WTC11 (cell line): ENCODE measurements around the gene BOK. TPM values are rescaled to one million over a fixed set of nuclear protein-coding genes. Genes with fewer than 3 reads are reported as not detected.

ENCODE experiments used
- ATAC-seq: fragments of 200-7000 bp; cut with Tn5 transposase; 2 replicates; pipeline ENCODE4 v1.10.0; 2021; ENCODE audit warnings: mild to moderate bottlenecking, moderate library complexity
- CTCF ChIA-PET: fragments of 300-600 bp; sonication (Branson Sonifier 250); formaldehyde crosslinking; loops from one replicate; lab custom pipeline; 2021; ENCODE audit warnings: antibody characterized with exemption; lab: Charles Lee
- POLR2A ChIA-PET: fragments of 350-600 bp; sonication (Branson Sonifier 250); formaldehyde crosslinking; loops from one replicate; lab custom pipeline; 2021; ENCODE audit warnings: antibody characterized with exemption; lab: Charles Lee
- DNase-seq: peaks from one replicate; pipeline ENCODE4 v3.0.0; 2021; ENCODE audit warnings: low spot score
- H3K27ac Mint-ChIP-seq: 2 replicates; pipeline ENCODE4 v1.8.0; 2021; ENCODE audit warnings: mixed read lengths
- H3K27me3 Mint-ChIP-seq: 2 replicates; pipeline ENCODE4 v1.8.0; 2021; ENCODE audit warnings: low read depth, mild to moderate bottlenecking, moderate library complexity, mixed read lengths
- H3K36me3 Mint-ChIP-seq: 2 replicates; pipeline ENCODE4 v1.8.0; 2021; ENCODE audit warnings: mixed read lengths
- H3K4me1 Mint-ChIP-seq: 2 replicates; pipeline ENCODE4 v1.8.0; 2022; ENCODE audit warnings: mixed read lengths
- H3K4me3 Mint-ChIP-seq: 2 replicates; pipeline ENCODE4 v1.8.0; 2021; ENCODE audit warnings: mild to moderate bottlenecking, moderate library complexity, mixed read lengths
- H3K9me3 Mint-ChIP-seq: 2 replicates; pipeline ENCODE4 v1.8.0; 2021; ENCODE audit warnings: mixed read lengths
- ETV6 ChIP-seq: sonication (generic); formaldehyde crosslinking; IDR thresholded peaks from 2 replicates; pipeline ENCODE4 v1.8.1; 2022; ENCODE audit warnings: mild to moderate bottlenecking, missing genetic modification reagents
- GABPB1 ChIP-seq: sonication (generic); formaldehyde crosslinking; IDR thresholded peaks from 2 replicates; pipeline ENCODE4 v1.8.1; 2023; ENCODE audit warnings: mild to moderate bottlenecking, missing genetic modification reagents
- HMGA2 ChIP-seq: fragments of 250-450 bp; sonication (Bioruptor Pico); IDR thresholded peaks from 2 replicates; pipeline ENCODE4 v1.4.0; 2021; ENCODE audit warnings: mild to moderate bottlenecking, moderate library complexity
- MYBL2 ChIP-seq: sonication (generic); formaldehyde crosslinking; IDR thresholded peaks from 2 replicates; pipeline ENCODE4 v1.8.1; 2023; ENCODE audit warnings: mild to moderate bottlenecking, moderate library complexity, missing genetic modification reagents
- NR2C2 ChIP-seq: sonication (generic); formaldehyde crosslinking; IDR thresholded peaks from 2 replicates; pipeline ENCODE4 v1.8.0; 2022; ENCODE audit warnings: mild to moderate bottlenecking, missing genetic modification reagents
- OVOL2 ChIP-seq: fragments of 250-450 bp; sonication (Bioruptor Pico); IDR thresholded peaks from 2 replicates; pipeline ENCODE4 v1.9.0; 2021; ENCODE audit warnings: mild to moderate bottlenecking, borderline replicate concordance
- PRRX2 ChIP-seq: fragments of 250-450 bp; sonication (Bioruptor Pico); IDR thresholded peaks from 2 replicates; pipeline ENCODE4 v1.8.0; 2021; ENCODE audit warnings: mild to moderate bottlenecking
- ZNF121 ChIP-seq: sonication (generic); formaldehyde crosslinking; IDR thresholded peaks from 2 replicates; pipeline ENCODE4 v1.8.0; 2023; ENCODE audit warnings: missing genetic modification reagents
- ZNF263 ChIP-seq: sonication (generic); formaldehyde crosslinking; IDR thresholded peaks from 2 replicates; pipeline ENCODE4 v1.8.1; 2022; ENCODE audit warnings: low read depth, mild to moderate bottlenecking, moderate library complexity, missing genetic modification reagents
- total RNA-seq: library from RNA; stranded (reverse); gene quantifications from 3 replicates; pipeline ENCODE4 v1.2.3, GENCODE V29; 2021
- TF ChIP-seq, protein P1 (sequence below): fragments of 250-450 bp; sonication (Bioruptor Pico); IDR thresholded peaks from 2 replicates; pipeline ENCODE4 v1.8.0; 2021; ENCODE audit warnings: mild to moderate bottlenecking
- TF ChIP-seq, protein P2 (sequence below): sonication (generic); formaldehyde crosslinking; IDR thresholded peaks from 2 replicates; pipeline ENCODE4 v1.8.1; 2022; ENCODE audit warnings: mild to moderate bottlenecking, missing genetic modification reagents, moderate library complexity, borderline replicate concordance
- TF ChIP-seq, protein P3 (sequence below): sonication (generic); formaldehyde crosslinking; IDR thresholded peaks from 2 replicates; pipeline ENCODE4 v1.8.1; 2023; ENCODE audit warnings: mild to moderate bottlenecking, missing genetic modification reagents
- TF ChIP-seq, protein P4 (sequence below): sonication (generic); formaldehyde crosslinking; IDR thresholded peaks from 2 replicates; pipeline ENCODE4 v1.8.1; 2022; ENCODE audit warnings: missing genetic modification reagents, borderline replicate concordance
- TF ChIP-seq, protein P5 (sequence below): sonication (generic); formaldehyde crosslinking; IDR thresholded peaks from 2 replicates; pipeline ENCODE4 v1.8.0; 2022; ENCODE audit warnings: missing genetic modification reagents
- TF ChIP-seq, protein P6 (sequence below): fragments of 250-450 bp; sonication (Bioruptor Pico); IDR thresholded peaks from 2 replicates; pipeline ENCODE4 v1.9.0; 2021; ENCODE audit warnings: mild to moderate bottlenecking

Gene BOK
- total RNA-seq, 1 experiment from 2014 or later, result 39.4 TPM

DNA sequence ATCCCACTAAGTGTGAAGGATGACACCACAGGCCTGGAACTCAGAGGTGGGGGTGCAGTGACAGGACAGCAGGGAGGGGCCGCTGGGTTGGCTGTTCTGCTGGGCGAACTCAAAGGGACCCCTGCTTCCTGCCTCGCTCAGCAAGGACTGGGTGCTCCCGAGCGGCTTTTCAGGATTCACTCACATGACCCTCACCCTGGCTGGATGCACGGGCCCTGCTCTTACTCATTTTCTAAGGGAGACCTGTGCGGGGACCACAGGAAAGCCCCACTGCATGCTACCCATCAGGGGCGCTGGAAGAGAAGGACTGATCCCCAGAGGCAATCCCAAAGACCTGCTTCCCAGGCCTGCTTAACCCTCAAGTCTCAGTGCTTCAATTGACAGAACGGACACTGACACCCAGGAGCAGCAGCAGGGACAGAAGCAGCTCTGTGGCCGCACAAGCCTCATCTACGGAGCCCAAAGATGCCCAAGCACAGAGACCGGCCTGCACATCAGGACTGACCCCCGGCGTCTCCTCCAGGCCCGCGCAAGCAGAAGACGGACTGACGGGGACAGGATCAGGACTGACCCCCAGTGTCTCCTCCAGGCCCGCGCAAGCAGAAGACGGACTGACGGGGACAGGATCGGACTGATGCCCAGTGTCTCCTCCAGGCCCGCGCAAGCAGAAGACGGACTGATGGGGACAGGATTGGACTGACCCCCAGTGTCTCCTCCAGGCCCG, 48.8 kb downstream of the BOK start (continued):
- TF ChIP-seq, protein P1, sequence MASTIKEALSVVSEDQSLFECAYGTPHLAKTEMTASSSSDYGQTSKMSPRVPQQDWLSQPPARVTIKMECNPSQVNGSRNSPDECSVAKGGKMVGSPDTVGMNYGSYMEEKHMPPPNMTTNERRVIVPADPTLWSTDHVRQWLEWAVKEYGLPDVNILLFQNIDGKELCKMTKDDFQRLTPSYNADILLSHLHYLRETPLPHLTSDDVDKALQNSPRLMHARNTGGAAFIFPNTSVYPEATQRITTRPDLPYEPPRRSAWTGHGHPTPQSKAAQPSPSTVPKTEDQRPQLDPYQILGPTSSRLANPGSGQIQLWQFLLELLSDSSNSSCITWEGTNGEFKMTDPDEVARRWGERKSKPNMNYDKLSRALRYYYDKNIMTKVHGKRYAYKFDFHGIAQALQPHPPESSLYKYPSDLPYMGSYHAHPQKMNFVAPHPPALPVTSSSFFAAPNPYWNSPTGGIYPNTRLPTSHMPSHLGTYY, result no peak
- TF ChIP-seq, protein P2, sequence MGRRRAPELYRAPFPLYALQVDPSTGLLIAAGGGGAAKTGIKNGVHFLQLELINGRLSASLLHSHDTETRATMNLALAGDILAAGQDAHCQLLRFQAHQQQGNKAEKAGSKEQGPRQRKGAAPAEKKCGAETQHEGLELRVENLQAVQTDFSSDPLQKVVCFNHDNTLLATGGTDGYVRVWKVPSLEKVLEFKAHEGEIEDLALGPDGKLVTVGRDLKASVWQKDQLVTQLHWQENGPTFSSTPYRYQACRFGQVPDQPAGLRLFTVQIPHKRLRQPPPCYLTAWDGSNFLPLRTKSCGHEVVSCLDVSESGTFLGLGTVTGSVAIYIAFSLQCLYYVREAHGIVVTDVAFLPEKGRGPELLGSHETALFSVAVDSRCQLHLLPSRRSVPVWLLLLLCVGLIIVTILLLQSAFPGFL, result no peak

DNA sequence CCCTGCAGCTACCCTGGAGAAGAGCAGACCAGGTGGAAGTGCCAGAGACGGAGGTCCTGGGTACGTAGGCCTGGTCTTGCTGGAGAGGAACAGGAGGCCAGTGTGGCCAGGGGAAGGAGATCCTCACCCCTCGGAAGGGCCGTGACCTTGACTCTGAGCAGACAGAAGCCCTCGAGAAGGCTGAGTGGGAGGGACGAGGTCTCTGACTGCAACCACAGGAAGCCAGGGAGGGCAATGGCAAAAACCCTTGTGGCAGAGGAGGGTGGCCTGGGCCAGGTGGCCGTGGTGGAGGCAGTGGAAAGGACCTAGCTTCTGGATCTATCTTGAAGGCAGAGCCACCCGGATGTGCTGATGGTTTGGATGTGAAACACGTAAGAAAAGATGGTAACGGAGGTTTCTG, 50.3 kb downstream of the BOK start:
- Mint-ChIP-seq H3K27ac (peak overlapping the region; percentile 84; the same call in 1 of the 2 replicates), H3K4me3 (peak overlapping the region; percentile 66), H3K9me3 (no peaks in the 10 kb centered on the region), H3K36me3 (peaks cover 9% of the 10 kb centered on the region; the same call in 1 of the 2 replicates), H3K4me1 (peaks cover 9% of the 10 kb centered on the region), H3K27me3 (no peaks in the 10 kb centered on the region)
- POLR2A ChIA-PET, result no interaction called here
- ATAC-seq (no peak), DNase-seq (no peak)
- CTCF ChIA-PET, result interaction anchor here (1.9 to 2.1 kb wide), 2 partner anchors 11 to 14 kb away, joined by 8 to 11 read pairs; no protein-coding TSS in a partner anchor
- TF ChIP-seq MYBL2 (CRISPR knock-in tag), result no peak
- TF ChIP-seq OVOL2 (CRISPR knock-in tag), result no peak
- TF ChIP-seq ZNF121, result no peak
- TF ChIP-seq NR2C2 (CRISPR knock-in tag), result no peak
- no peak for TF ChIP-seq HMGA2
- TF ChIP-seq GABPB1 (CRISPR knock-in tag), result no peak
- TF ChIP-seq, protein P3, sequence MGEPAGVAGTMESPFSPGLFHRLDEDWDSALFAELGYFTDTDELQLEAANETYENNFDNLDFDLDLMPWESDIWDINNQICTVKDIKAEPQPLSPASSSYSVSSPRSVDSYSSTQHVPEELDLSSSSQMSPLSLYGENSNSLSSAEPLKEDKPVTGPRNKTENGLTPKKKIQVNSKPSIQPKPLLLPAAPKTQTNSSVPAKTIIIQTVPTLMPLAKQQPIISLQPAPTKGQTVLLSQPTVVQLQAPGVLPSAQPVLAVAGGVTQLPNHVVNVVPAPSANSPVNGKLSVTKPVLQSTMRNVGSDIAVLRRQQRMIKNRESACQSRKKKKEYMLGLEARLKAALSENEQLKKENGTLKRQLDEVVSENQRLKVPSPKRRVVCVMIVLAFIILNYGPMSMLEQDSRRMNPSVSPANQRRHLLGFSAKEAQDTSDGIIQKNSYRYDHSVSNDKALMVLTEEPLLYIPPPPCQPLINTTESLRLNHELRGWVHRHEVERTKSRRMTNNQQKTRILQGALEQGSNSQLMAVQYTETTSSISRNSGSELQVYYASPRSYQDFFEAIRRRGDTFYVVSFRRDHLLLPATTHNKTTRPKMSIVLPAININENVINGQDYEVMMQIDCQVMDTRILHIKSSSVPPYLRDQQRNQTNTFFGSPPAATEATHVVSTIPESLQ (CRISPR knock-in tag), result no peak

DNA sequence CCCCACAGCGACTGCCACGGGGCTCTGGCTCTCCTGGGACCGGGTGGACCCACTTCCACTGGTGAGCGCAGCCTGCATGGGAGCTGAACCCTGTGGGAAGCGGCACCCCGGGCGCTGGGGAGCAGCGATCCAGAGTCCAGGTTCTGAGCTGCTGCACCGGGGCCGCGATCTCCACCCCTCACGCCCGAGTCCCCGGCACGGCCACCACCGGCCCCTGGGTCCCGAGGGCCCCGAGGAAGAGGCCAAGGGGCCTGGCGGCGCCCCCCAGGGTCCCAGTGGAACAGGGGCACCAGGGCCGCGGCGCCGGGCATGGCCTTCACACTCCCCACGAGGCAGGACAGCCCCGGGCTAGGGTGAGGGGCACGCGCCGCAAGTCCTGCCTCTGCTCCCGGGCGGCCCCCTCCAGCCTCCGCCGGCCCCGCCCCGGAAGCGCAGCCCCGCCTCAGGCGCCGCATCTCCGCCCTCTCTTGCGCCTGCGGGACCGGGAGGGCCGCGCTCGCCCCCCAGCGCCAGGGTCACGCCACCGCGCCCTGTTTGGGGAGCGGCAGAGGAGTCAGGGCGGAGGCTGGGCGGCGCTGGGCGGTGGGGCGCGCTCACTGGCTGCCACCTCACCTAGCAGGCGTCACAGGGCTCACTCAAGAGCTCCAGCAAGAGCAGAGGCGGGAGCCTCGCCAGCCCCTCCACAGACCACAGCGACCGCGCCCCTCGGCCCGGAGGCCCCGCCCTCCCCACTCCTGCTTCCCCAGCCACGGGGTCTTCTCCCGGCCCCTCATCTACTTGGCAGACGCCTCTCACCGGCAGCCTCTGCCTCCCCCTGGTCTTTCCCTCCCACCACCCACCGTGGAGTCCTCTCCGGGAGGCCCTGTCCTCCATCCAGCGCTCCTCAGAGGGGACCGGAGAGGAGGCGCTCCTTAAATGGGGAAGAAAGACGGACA, 51.6 kb downstream of the BOK start:
- Mint-ChIP-seq H3K9me3 (no peaks in the 10 kb centered on the region), H3K4me1 (peaks cover 13% of the 10 kb centered on the region), H3K36me3 (peaks cover 5% of the 10 kb centered on the region; the same call in 1 of the 2 replicates), H3K27ac (peak overlapping the region; percentile 94), H3K4me3 (peak overlapping the region; percentile 81), H3K27me3 (no peaks in the 10 kb centered on the region)
- CTCF ChIA-PET, result interaction anchor here (0.5 to 2.1 kb wide), 26 partner anchors 8 to 256 kb away, joined by 3 to 11 read pairs (median 3); partner anchors contain the start of genes ATG4B, DTYMK and ING5
- peak; percentile 97 for DNase-seq
- ATAC-seq, result peak; percentile 99
- POLR2A ChIA-PET, result interaction anchor here (1.0 to 1.4 kb wide), 2 partner anchors 51 to 77 kb away, joined by 3 to 6 read pairs; partner anchors contain the start of genes BOK and DTYMK
- TF ChIP-seq, protein P4, sequence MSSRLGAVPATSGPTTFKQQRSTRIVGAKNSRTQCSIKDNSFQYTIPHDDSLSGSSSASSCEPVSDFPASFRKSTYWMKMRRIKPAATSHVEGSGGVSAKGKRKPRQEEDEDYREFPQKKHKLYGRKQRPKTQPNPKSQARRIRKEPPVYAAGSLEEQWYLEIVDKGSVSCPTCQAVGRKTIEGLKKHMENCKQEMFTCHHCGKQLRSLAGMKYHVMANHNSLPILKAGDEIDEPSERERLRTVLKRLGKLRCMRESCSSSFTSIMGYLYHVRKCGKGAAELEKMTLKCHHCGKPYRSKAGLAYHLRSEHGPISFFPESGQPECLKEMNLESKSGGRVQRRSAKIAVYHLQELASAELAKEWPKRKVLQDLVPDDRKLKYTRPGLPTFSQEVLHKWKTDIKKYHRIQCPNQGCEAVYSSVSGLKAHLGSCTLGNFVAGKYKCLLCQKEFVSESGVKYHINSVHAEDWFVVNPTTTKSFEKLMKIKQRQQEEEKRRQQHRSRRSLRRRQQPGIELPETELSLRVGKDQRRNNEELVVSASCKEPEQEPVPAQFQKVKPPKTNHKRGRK, result no peak
- TF ChIP-seq ZNF263 (CRISPR knock-in tag) (0 out of 2 replicates have a peak, but pooled peaks have one; percentile 36), ETV6 (CRISPR knock-in tag) (peak; percentile 45; the same call in 1 of the 2 replicates), PRRX2 (CRISPR knock-in tag) (no peak)
- TF ChIP-seq, protein P5, sequence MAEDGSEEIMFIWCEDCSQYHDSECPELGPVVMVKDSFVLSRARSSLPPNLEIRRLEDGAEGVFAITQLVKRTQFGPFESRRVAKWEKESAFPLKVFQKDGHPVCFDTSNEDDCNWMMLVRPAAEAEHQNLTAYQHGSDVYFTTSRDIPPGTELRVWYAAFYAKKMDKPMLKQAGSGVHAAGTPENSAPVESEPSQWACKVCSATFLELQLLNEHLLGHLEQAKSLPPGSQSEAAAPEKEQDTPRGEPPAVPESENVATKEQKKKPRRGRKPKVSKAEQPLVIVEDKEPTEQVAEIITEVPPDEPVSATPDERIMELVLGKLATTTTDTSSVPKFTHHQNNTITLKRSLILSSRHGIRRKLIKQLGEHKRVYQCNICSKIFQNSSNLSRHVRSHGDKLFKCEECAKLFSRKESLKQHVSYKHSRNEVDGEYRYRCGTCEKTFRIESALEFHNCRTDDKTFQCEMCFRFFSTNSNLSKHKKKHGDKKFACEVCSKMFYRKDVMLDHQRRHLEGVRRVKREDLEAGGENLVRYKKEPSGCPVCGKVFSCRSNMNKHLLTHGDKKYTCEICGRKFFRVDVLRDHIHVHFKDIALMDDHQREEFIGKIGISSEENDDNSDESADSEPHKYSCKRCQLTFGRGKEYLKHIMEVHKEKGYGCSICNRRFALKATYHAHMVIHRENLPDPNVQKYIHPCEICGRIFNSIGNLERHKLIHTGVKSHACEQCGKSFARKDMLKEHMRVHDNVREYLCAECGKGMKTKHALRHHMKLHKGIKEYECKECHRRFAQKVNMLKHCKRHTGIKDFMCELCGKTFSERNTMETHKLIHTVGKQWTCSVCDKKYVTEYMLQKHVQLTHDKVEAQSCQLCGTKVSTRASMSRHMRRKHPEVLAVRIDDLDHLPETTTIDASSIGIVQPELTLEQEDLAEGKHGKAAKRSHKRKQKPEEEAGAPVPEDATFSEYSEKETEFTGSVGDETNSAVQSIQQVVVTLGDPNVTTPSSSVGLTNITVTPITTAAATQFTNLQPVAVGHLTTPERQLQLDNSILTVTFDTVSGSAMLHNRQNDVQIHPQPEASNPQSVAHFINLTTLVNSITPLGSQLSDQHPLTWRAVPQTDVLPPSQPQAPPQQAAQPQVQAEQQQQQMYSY, result no peak
- TF ChIP-seq, protein P6, sequence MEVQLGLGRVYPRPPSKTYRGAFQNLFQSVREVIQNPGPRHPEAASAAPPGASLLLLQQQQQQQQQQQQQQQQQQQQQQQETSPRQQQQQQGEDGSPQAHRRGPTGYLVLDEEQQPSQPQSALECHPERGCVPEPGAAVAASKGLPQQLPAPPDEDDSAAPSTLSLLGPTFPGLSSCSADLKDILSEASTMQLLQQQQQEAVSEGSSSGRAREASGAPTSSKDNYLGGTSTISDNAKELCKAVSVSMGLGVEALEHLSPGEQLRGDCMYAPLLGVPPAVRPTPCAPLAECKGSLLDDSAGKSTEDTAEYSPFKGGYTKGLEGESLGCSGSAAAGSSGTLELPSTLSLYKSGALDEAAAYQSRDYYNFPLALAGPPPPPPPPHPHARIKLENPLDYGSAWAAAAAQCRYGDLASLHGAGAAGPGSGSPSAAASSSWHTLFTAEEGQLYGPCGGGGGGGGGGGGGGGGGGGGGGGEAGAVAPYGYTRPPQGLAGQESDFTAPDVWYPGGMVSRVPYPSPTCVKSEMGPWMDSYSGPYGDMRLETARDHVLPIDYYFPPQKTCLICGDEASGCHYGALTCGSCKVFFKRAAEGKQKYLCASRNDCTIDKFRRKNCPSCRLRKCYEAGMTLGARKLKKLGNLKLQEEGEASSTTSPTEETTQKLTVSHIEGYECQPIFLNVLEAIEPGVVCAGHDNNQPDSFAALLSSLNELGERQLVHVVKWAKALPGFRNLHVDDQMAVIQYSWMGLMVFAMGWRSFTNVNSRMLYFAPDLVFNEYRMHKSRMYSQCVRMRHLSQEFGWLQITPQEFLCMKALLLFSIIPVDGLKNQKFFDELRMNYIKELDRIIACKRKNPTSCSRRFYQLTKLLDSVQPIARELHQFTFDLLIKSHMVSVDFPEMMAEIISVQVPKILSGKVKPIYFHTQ (CRISPR knock-in tag), result no peak
